PFSK-1 (cell line): ENCODE measurements around the gene GRAMD1C.

Experiments used
- POLR2AphosphoS5 ChIP-seq: IDR thresholded peaks from 2 replicates; pipeline ENCODE4 v1.6.1; 2012; ENCODE audit warnings: low read depth, mild to moderate bottlenecking, control low read depth, low read length, moderate library complexity
- REST ChIP-seq, 2 experiments: IDR thresholded peaks; 2 replicates each; pipeline versions ENCODE4 v1.6.1 to v1.8.0; 2011 to 2012; ENCODE audit warnings: low read depth in 2 of 2, low read length in 2 of 2, control low read depth in 1 of 2, inconsistent platforms in 1 of 2, mild to moderate bottlenecking in 1 of 2, moderate library complexity in 1 of 2; ENCODE audit not compliant: insufficient read depth in 1 of 2
- TAF1 ChIP-seq: IDR thresholded peaks from 2 replicates; pipeline ENCODE4 v1.6.1; 2012; ENCODE audit warnings: low read length, control low read depth, borderline replicate concordance; ENCODE audit not compliant: insufficient read depth

- no peak for TF ChIP-seq REST (IDR thresholded peaks at IDR 0.05; ENCODE audit: insufficient read depth in 1 of 2, low read depth in 2 of 2, low read length in 2 of 2)
- TF ChIP-seq TAF1: no peak
- TF ChIP-seq POLR2AphosphoS5: no peak
Observed at GRCh38 chr3:113805249-113805648, 33.3 kb upstream of the GRAMD1C start.
